ENCODE measurements around the gene LRRC46. TPM values are rescaled to one million over a fixed set of nuclear protein-coding genes. Genes with fewer than 3 reads are reported as not detected.
A peak's percentile ranks its signal among the peaks of the same experiment; 100 is the strongest.

The LRRC46 gene
- total RNA-seq, 1 donor from 2014 or later: not detected

DNA sequence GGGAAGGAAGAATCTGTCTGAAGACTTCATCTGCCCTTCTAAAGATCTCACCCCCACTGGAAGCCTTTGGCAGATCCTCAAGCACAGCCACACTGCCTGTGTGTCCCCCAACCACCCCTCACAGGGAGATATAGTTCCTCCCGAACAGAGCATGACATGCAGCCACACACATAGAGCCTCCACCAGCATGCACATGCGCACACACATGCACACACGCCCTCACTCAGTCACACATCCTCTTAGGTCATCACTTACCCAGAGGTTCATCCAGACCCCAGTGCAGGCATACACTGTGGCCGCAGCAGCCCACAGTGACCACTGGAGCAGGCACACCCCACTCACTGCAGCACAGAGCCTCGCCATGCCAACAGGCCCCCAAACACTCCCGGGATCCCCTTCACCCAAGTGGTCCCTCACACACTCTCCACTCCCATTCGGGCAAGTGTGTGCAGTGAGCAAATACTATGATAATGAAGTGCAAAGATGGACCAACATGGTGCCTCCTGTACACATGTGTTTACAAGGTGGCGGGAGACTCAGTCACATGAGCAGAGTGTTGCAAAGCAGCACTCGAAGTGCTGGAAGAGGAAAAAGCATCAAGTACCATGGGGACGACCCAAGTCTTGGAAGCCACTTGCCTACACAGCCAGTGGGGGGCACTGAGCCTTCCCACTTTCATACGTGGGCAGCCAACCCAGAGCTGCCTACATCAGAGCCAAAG is 36.5 kb downstream of the LRRC46 start:
- peak; percentile 36 for FAIRE-seq
- TF ChIP-seq, protein P1, sequence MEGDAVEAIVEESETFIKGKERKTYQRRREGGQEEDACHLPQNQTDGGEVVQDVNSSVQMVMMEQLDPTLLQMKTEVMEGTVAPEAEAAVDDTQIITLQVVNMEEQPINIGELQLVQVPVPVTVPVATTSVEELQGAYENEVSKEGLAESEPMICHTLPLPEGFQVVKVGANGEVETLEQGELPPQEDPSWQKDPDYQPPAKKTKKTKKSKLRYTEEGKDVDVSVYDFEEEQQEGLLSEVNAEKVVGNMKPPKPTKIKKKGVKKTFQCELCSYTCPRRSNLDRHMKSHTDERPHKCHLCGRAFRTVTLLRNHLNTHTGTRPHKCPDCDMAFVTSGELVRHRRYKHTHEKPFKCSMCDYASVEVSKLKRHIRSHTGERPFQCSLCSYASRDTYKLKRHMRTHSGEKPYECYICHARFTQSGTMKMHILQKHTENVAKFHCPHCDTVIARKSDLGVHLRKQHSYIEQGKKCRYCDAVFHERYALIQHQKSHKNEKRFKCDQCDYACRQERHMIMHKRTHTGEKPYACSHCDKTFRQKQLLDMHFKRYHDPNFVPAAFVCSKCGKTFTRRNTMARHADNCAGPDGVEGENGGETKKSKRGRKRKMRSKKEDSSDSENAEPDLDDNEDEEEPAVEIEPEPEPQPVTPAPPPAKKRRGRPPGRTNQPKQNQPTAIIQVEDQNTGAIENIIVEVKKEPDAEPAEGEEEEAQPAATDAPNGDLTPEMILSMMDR (IDR thresholded peaks at IDR 0.05; ENCODE audit: insufficient read depth, low read length, severe bottlenecking): no peak
- Histone ChIP-seq H3K27me3 (ENCODE audit: control insufficient read depth, insufficient read depth, low read length) (peaks cover under 1% of the 10 kb centered on the region), H3K4me3 (ENCODE audit: low read depth, low read length) (no peak overlapping the region), H3K36me3 (ENCODE audit: control insufficient read depth, insufficient read depth, low read length) (no peaks in the 10 kb centered on the region)
- no peak for DNase-seq (ENCODE audit: low read depth)

DNA sequence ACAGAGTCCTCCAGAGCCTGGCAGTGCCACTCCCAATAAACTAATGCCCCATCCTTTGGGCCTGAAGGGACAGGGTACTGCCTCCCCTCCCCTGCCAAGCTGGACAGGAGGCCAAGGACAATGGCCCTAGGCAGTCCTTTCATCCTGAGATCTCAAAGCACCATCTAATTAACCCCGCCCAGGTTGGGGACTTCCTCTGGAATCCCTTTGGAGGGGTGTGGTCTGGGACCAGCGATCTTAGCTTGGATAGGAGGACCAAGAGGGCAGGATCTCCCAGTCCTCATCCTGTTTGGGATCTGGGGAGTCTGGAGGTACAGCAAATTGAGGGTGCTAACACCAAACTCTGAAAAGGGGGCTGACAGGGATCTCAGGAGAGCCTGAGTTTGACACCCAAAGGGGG is 37.6 kb downstream of the LRRC46 start:
- DNase-seq (ENCODE audit: low read depth): no peak
- no peak overlapping the region for H3K4me3 ChIP-seq (ENCODE audit: low read depth, low read length)
- no peak for FAIRE-seq
- TF ChIP-seq, protein P1 (IDR thresholded peaks at IDR 0.05; ENCODE audit: insufficient read depth, low read length, severe bottlenecking): no peak
- H3K27me3 ChIP-seq (ENCODE audit: control insufficient read depth, insufficient read depth, low read length): peaks cover 2% of the 10 kb centered on the region
- no peaks in the 10 kb centered on the region for H3K36me3 ChIP-seq (ENCODE audit: control insufficient read depth, insufficient read depth, low read length)

DNA sequence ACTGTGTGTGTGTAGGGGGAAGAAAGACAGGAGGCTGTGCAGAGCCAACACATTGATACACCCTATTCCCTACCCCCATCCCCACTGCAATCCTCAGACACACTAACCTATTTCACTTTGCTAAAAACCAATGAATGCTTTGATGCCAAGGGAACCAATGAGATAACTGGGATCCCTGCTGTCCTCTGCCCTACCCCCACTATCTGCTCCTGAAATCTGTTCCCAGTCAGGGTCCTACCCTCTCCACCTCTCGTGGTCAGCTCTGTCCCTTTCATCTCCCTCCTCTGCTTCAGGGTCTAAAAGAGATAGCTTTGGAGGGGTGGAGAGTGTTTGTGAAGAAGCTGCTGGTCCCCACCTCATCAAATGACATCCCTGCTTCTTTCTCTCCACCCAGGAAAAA is 38.6 kb downstream of the LRRC46 start:
- Histone ChIP-seq H3K27me3 (ENCODE audit: control insufficient read depth, insufficient read depth, low read length) (peaks cover 2% of the 10 kb centered on the region), H3K36me3 (ENCODE audit: control insufficient read depth, insufficient read depth, low read length) (no peaks in the 10 kb centered on the region), H3K4me3 (ENCODE audit: low read depth, low read length) (no peak overlapping the region)
- FAIRE-seq: no peak
- TF ChIP-seq, protein P1 (IDR thresholded peaks at IDR 0.05; ENCODE audit: insufficient read depth, low read length, severe bottlenecking): no peak
- no peak for DNase-seq (ENCODE audit: low read depth)

DNA sequence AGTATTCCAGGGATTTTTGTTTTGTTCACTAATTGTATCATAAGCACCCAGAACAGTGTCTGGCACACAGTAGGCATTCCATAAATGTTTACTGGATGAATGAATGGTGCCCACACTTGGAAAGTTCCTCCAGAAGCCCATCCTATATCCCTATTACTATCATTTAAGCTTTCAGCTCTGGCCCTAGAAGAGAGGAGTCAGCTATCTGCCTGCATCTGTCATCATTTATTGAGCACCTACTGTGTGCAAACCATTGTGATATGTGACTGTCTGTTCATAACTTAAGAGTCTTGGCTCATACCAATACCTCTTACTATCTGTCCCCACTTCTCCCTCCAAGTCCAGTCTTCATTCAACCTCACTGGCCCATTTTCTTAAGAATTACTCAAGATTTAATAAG is 39.6 kb downstream of the LRRC46 start:
- TF ChIP-seq, protein P1 (IDR thresholded peaks at IDR 0.05; ENCODE audit: insufficient read depth, low read length, severe bottlenecking): no peak
- no peak for FAIRE-seq

DNA sequence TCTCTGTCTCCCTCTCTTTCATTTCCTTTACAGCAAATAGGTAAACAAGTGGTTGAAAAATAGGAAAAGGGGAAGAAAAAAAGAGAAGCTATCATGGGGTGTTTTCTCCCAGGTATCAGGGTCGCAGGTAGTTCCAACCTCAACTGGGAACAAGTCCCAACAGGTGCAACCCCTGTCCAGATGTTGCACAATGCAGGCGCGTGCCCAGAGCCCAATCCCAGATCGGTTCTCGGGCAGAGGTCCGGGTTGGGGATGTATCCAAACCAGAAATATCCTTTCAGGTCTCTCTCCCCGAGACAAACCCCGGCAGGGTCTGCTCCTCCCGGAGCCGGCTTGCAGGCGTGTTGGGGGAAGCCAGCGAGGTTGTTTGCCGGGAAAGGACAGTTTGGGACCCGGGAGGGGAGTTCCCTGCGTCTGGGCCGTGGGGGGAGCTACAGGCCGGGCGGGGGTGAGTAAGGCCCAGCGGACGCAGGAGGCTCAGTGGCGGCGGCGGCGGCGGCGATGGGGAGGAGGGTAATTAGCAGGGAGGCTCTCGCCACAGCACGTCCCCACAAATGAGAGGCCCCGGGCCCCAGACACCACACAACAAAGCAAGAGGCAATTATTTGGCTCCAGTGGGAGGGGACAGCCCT is 40.7 kb downstream of the LRRC46 start:
- TF ChIP-seq, protein P1 (IDR thresholded peaks at IDR 0.05; ENCODE audit: insufficient read depth, low read length, severe bottlenecking): no peak
- DNase-seq (ENCODE audit: low read depth): peak; percentile 48

More for the DNA sequence above, 39.6 kb downstream of the LRRC46 start:
- DNase-seq (ENCODE audit: low read depth): no peak
- peaks cover 4% of the 10 kb centered on the region for H3K27me3 ChIP-seq (ENCODE audit: control insufficient read depth, insufficient read depth, low read length)
- no peaks in the 10 kb centered on the region for H3K36me3 ChIP-seq (ENCODE audit: control insufficient read depth, insufficient read depth, low read length)
- no peak overlapping the region for H3K4me3 ChIP-seq (ENCODE audit: low read depth, low read length)

More for the DNA sequence above, 40.7 kb downstream of the LRRC46 start:
- peak overlapping the region; percentile 20 for H3K4me3 ChIP-seq (ENCODE audit: low read depth, low read length)
- H3K36me3 ChIP-seq (ENCODE audit: control insufficient read depth, insufficient read depth, low read length): no peaks in the 10 kb centered on the region
- peaks cover 4% of the 10 kb centered on the region for H3K27me3 ChIP-seq (ENCODE audit: control insufficient read depth, insufficient read depth, low read length)
- peak; percentile 43 for FAIRE-seq

All from bronchial epithelial cell (primary cell).